Natural killer cell (primary cell): ENCODE measurements around the gene MAP3K6. TPM values are rescaled to one million over a fixed set of nuclear protein-coding genes. Genes with fewer than 3 reads are reported as not detected.
A peak's percentile ranks its signal among the peaks of the same experiment; 100 is the strongest.

Experiments used
- ATAC-seq, 3 donors: fragments of 150-1000 bp in 2 of 3; fragments of 200-7000 bp in 1 of 3; cut with Tn5 transposase; 1 replicate in 1 of 3; 2 replicates in 2 of 3; pipeline ENCODE4 v1.10.0; 2021; ENCODE audit warnings: mild to moderate bottlenecking in 2 of 3, moderate library complexity in 2 of 3
- DNase-seq, 2 donors: peaks; one replicate each; pipeline versions ENCODE4 v3.0.0 to v3.0.0-alpha.2; 2013 to 2021; ENCODE audit warnings: mixed read lengths in 1 of 2
- H3K27ac ChIP-seq: one replicate; pipeline ENCODE4 v1.5.1; 2013; ENCODE audit warnings: mild to moderate bottlenecking, low read length
- H3K27me3 ChIP-seq: one replicate; pipeline ENCODE4 v1.6.1; 2013; ENCODE audit warnings: low read length; ENCODE audit not compliant: control insufficient read depth, insufficient read depth
- H3K36me3 ChIP-seq: one replicate; pipeline ENCODE4 v1.6.1; 2013; ENCODE audit warnings: low read length; ENCODE audit not compliant: control insufficient read depth, insufficient read depth
- H3K4me1 ChIP-seq: one replicate; pipeline ENCODE4 v1.6.1; 2013; ENCODE audit warnings: low read length; ENCODE audit not compliant: control insufficient read depth, insufficient read depth
- H3K4me3 ChIP-seq: one replicate; pipeline ENCODE4 v1.5.1; 2013; ENCODE audit warnings: low read length
- H3K9me3 ChIP-seq: one replicate; pipeline ENCODE4 v1.6.1; 2013; ENCODE audit warnings: low read length; ENCODE audit not compliant: control insufficient read depth, insufficient read depth
- H3K27ac Mint-ChIP-seq, 2 donors: one replicate each; pipeline ENCODE4 v1.8.0; 2022; ENCODE audit warnings: mild to moderate bottlenecking in 2 of 2, mixed read lengths in 2 of 2, moderate library complexity in 1 of 2
- H3K27me3 Mint-ChIP-seq, 2 donors: one replicate each; pipeline ENCODE4 v1.8.0; 2022; ENCODE audit warnings: low read depth in 2 of 2, mixed read lengths in 2 of 2
- H3K36me3 Mint-ChIP-seq: one replicate; pipeline ENCODE4 v1.8.0; 2022; ENCODE audit warnings: mixed read lengths
- H3K4me1 Mint-ChIP-seq, 2 donors: one replicate each; pipeline ENCODE4 v1.8.0; 2022; ENCODE audit warnings: mixed read lengths in 2 of 2
- H3K4me3 Mint-ChIP-seq: one replicate; pipeline ENCODE4 v1.8.0; 2022; ENCODE audit warnings: mild to moderate bottlenecking, moderate library complexity, mixed read lengths
- H3K9me3 Mint-ChIP-seq, 2 donors: one replicate each; pipeline ENCODE4 v1.8.0; 2022; ENCODE audit warnings: mixed read lengths in 2 of 2
- CTCF ChIP-seq: fragments of 200-600 bp; IDR thresholded peaks from one replicate; pipeline ENCODE4 v1.8.0; 2022; ENCODE audit warnings: antibody characterized with exemption
- WGBS: methylation state at CpG from one replicate; pipeline ENCODE4 v1.1.7; 2013; ENCODE audit warnings: missing lambda C conversion rate; ENCODE audit not compliant: insufficient coverage; 5-methylcytosine and 5-hydroxymethylcytosine counted together
- intact Hi-C: fragments of 100-400 bp; cut with micrococcal nuclease; formaldehyde crosslinking; loops from one replicate; pipeline ENCODE4 v1.14.2; 2022
- total RNA-seq, 4 donors: library from RNA; stranded (reverse); fragments of 120-200 nt in 1 of 4; gene quantifications; one replicate each; pipeline versions ENCODE4 v1.2.3 to v1.2.4, GENCODE V29; 2013 to 2022

MAP3K6 gene
- total RNA-seq, 3 donors from 2014 or later (not counting 1 experiment from before 2014, with no cell fraction given), result 8.2 to 15.1 (median 12.1) TPM

GRCh38 chr1:27356619-27357280 lies 10.0 kb downstream of the MAP3K6 start:
- peaks cover 25 to 41% of the 10 kb centered on the region in 2 donors for H3K4me1 Mint-ChIP-seq
- intact Hi-C loops, result loop anchor here (1.0 to 2.0 kb wide), 3 partner anchors 14 to 34 kb away; partner anchors contain the start of genes SYTL1 and TMEM222

GRCh38 chr1:27356277-27356618 lies 10.5 kb downstream of the MAP3K6 start:
- Mint-ChIP-seq H3K36me3 (no peaks in the 10 kb centered on the region), H3K9me3 (no peaks in the 10 kb centered on the region), H3K27ac (peak overlapping the region; percentile 78 to 84), H3K4me3 (peak overlapping the region; percentile 68), H3K27me3 (no peaks in the 10 kb centered on the region), H3K4me1 (peaks cover 25 to 41% of the 10 kb centered on the region in 2 donors)
- ATAC-seq (no peak), DNase-seq (no peak)
- no peaks in the 10 kb centered on the region for H3K27me3 ChIP-seq
- intact Hi-C loops, result loop anchor here (1.0 to 2.0 kb wide), 3 partner anchors 14 to 33 kb away; partner anchors contain the start of genes SYTL1 and TMEM222
- H3K27ac ChIP-seq, result peak overlapping the region; percentile 74
- H3K9me3 ChIP-seq, result no peaks in the 10 kb centered on the region
- WGBS, result 83% methylated on average over 13 of the region's 13 CpGs
- H3K4me3 ChIP-seq, result peak overlapping the region; percentile 4
- TF ChIP-seq CTCF, result no peak
- peaks cover 50% of the 10 kb centered on the region for H3K4me1 ChIP-seq
- peaks cover 10% of the 10 kb centered on the region for H3K36me3 ChIP-seq

More at GRCh38 chr1:27356619-27357280, 10.0 kb downstream of the MAP3K6 start:
- Mint-ChIP-seq H3K4me3 (peak overlapping the region; percentile 77), H3K27ac (peak overlapping the region; percentile 78 to 84), H3K9me3 (no peaks in the 10 kb centered on the region), H3K27me3 (no peaks in the 10 kb centered on the region), H3K36me3 (no peaks in the 10 kb centered on the region)
- 75% methylated on average over 37 of the region's 37 CpGs for whole genome bisulfite sequencing
- H3K4me3 ChIP-seq, result peak overlapping the region; percentile 61
- DNase-seq (peak; percentile 42 to 63), ATAC-seq (peak; percentile 58 to 81 (median 67))
- H3K36me3 ChIP-seq, result peaks cover 5% of the 10 kb centered on the region
- H3K27ac ChIP-seq, result peak overlapping the region; percentile 74
- TF ChIP-seq CTCF, result no peak
- H3K4me1 ChIP-seq, result peaks cover 50% of the 10 kb centered on the region
- H3K27me3 ChIP-seq, result no peaks in the 10 kb centered on the region
- no peaks in the 10 kb centered on the region for H3K9me3 ChIP-seq

GRCh38 chr1:27355683-27356082 lies 11.1 kb downstream of the MAP3K6 start:
- Mint-ChIP-seq H3K4me3 (peak overlapping the region; percentile 47), H3K27ac (peak overlapping the region; percentile 78 to 84), H3K4me1 (peaks cover 25 to 38% of the 10 kb centered on the region in 2 donors), H3K36me3 (no peaks in the 10 kb centered on the region), H3K9me3 (no peaks in the 10 kb centered on the region), H3K27me3 (no peaks in the 10 kb centered on the region)
- intact Hi-C loops, result loop anchor here (1.0 to 2.0 kb wide), 3 partner anchors 13 to 33 kb away; partner anchors contain the start of genes SYTL1 and TMEM222
- H3K27ac ChIP-seq, result peak overlapping the region; percentile 74
- no peak for ATAC-seq
- no peak overlapping the region for H3K4me3 ChIP-seq
- no peak for DNase-seq
- peaks cover 49% of the 10 kb centered on the region for H3K4me1 ChIP-seq
- no peaks in the 10 kb centered on the region for H3K9me3 ChIP-seq
- TF ChIP-seq CTCF, result no peak
- 63% methylated on average over 5 of the region's 5 CpGs for WGBS
- H3K27me3 ChIP-seq, result no peaks in the 10 kb centered on the region
- H3K36me3 ChIP-seq, result peaks cover 15% of the 10 kb centered on the region
